ENCODE data around the gene LARGE1.

Gene LARGE1

DNA sequence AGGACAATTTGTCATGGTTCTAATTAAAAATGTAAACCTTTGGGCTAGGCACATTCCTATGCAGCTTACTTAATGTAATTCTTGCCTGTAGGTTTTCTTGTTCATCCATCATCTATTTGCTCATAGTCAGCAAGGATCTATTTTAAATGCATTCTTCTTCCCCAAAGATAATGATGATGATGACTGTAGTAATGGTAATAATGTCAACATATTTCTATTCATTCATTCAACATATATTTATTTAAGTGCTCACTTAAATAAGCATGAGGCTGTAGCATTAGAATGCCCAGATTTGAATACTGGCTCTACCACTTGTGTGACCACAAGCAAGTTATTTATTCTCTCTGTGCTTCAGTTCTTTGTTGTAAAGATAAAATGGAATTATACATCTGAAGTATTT is 692.5 kb downstream of the LARGE1 start:
- DNase-seq (ENCODE audit: low read depth), result no peak

DNA sequence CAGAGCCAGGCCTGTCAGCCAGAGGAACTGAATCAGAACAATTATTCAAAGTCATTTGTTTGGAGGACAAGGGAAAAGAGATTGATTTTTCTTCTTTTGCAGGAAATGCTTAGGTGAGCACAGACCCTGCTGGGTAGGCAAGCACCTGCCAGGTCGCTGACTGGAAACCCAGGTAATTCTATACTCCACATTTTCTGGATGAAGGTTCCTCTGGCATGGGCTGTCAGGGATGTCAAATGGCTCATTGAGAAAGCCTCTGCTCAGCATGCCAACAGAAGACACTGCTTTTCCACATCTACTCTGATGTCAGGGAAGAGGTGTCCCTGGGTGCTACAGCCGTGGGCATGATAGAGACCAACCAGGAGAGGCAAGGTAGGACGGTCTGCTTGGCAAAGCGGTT is 695.4 kb downstream of the LARGE1 start:
- DNase-seq (ENCODE audit: low read depth), result no peak
